ENCODE measurements around the gene TGFBR1.

- TF ChIP-seq CTCF (IDR thresholded peaks at IDR 0.05) = no peak
- TF ChIP-seq POLR2A (IDR thresholded peaks at IDR 0.05) = no peak
Observed at GRCh38 chr9:99193466-99193821, 88.5 kb downstream of the TGFBR1 start.

Measured in tibial nerve (tissue), 3 donors.